Activated CD4-positive, alpha-beta T cell treated with anti-CD3 and anti-CD28 coated beads for 36 hours (primary cell): ENCODE measurements around the gene CFAP90. TPM values are rescaled to one million over a fixed set of nuclear protein-coding genes. Genes with fewer than 3 reads are reported as not detected.

Experiments used
- ATAC-seq: fragments of 200-7000 bp; cut with Tn5 transposase; one replicate; pipeline ENCODE4 v1.10.0; 2021; ENCODE audit warnings: mild to moderate bottlenecking, moderate library complexity
- CTCF ChIA-PET: fragments of 350-600 bp; sonication (Branson Sonifier 250); formaldehyde crosslinking; loops from one replicate; lab custom pipeline; 2021; ENCODE audit warnings: antibody characterized with exemption; lab: Charles Lee
- POLR2A ChIA-PET: fragments of 350-600 bp; sonication (Branson Sonifier 250); formaldehyde crosslinking; loops from one replicate; lab custom pipeline; 2021; ENCODE audit warnings: antibody characterized with exemption, inconsistent platforms; lab: Charles Lee
- DNase-seq: peaks from one replicate; pipeline ENCODE4 v3.0.0-alpha.2; 2020
- H3K27ac Mint-ChIP-seq: one replicate; pipeline ENCODE4 v1.8.0; 2021; ENCODE audit warnings: mixed read lengths
- H3K27me3 Mint-ChIP-seq: one replicate; pipeline ENCODE4 v1.8.0; 2021; ENCODE audit warnings: mixed read lengths
- H3K36me3 Mint-ChIP-seq: one replicate; pipeline ENCODE4 v1.8.0; 2021; ENCODE audit warnings: low read depth, mixed read lengths
- H3K4me1 Mint-ChIP-seq: one replicate; pipeline ENCODE4 v1.8.0; 2021; ENCODE audit warnings: mixed read lengths
- H3K4me3 Mint-ChIP-seq: one replicate; pipeline ENCODE4 v1.8.0; 2021; ENCODE audit warnings: mild to moderate bottlenecking, moderate library complexity, mixed read lengths
- H3K9me3 Mint-ChIP-seq: one replicate; pipeline ENCODE4 v1.8.0; 2021; ENCODE audit warnings: low read depth, mixed read lengths
- intact Hi-C, 2 experiments: fragments of 100-400 bp; cut with DNase I in 1 of 2; cut with micrococcal nuclease in 1 of 2; formaldehyde crosslinking; loops; one replicate each; pipeline versions ENCODE4 v1.14.2 to v1.15.1; 2022 to 2024; cut with DNase I, micrococcal nuclease
- total RNA-seq, 2 experiments: library from RNA; stranded (reverse); gene quantifications; one replicate each; pipeline ENCODE4 v1.2.3, GENCODE V29; 2021

CFAP90 gene
- total RNA-seq, 2 experiments from 2014 or later, result not detected

DNA sequence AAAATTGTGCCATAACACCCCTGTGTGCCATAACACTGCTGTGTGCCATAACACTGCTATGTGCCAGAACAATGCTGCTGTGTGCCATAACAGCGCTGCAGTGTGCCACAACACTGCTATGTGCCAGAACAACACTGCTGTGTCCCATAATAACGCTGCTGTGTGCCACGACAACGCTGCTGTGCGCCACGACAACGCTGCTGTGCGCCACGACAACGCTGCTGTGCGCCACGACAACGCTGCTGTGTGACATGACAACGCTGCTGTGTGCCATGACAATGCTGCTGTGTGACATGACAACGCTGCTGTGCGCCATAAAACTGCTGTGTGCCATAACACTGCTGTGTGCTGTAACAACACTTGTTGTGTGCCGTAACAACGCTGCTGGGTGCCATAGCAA lies 25.9 kb downstream of the CFAP90 start:
- H3K4me3 Mint-ChIP-seq, result no peak overlapping the region
- H3K27ac Mint-ChIP-seq, result no peak overlapping the region
- DNase-seq, result no peak
- ChIA-PET POLR2A (no interaction called here), CTCF (no interaction called here)
- no peaks in the 10 kb centered on the region for H3K36me3 Mint-ChIP-seq
- intact Hi-C loops, result no loop called here
- peaks cover 32% of the 10 kb centered on the region for H3K27me3 Mint-ChIP-seq
- no peaks in the 10 kb centered on the region for H3K4me1 Mint-ChIP-seq
- ATAC-seq, result no peak
- H3K9me3 Mint-ChIP-seq, result no peaks in the 10 kb centered on the region

DNA sequence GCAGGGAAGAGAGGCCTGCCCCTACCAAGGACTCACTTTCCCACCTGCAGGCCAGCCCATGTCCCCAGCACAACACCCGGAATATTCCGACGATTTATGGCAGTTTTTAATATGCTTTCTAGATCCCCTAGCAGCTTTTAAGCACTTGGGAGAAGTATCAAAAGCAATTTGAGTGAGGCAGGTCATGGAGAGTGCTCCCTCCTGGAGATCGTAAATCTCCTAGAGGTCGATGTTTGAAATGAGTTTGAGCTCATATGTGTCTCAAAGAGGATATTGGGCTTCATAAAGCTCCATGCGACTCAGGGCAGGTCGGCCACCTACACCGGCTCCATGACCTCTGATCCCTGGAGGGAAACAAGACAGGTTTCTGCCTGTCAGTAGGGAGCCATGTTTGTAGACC lies 27.3 kb downstream of the CFAP90 start:
- peaks cover 38% of the 10 kb centered on the region for H3K27me3 Mint-ChIP-seq
- H3K4me1 Mint-ChIP-seq, result no peaks in the 10 kb centered on the region
- intact Hi-C loops, result no loop called here
- ChIA-PET CTCF (no interaction called here), POLR2A (no interaction called here)
- no peak overlapping the region for H3K4me3 Mint-ChIP-seq
- H3K36me3 Mint-ChIP-seq, result no peaks in the 10 kb centered on the region
- DNase-seq (no peak), ATAC-seq (no peak)
- H3K9me3 Mint-ChIP-seq, result no peaks in the 10 kb centered on the region
- no peak overlapping the region for H3K27ac Mint-ChIP-seq

GRCh38 chr5:7822449-7822848 lies 28.5 kb downstream of the CFAP90 start:
- intact Hi-C loops, result no loop called here
- H3K36me3 Mint-ChIP-seq, result no peaks in the 10 kb centered on the region
- ATAC-seq (no peak), DNase-seq (no peak)
- H3K27ac Mint-ChIP-seq, result no peak overlapping the region
- H3K4me3 Mint-ChIP-seq, result no peak overlapping the region
- ChIA-PET POLR2A (no interaction called here), CTCF (interaction anchor here (0.8 kb wide), 1 partner anchor 9 kb away, joined by 3 read pairs; no protein-coding TSS in a partner anchor)
- no peaks in the 10 kb centered on the region for H3K4me1 Mint-ChIP-seq
- H3K27me3 Mint-ChIP-seq, result peaks cover 37% of the 10 kb centered on the region
- H3K9me3 Mint-ChIP-seq, result no peaks in the 10 kb centered on the region

- no peaks in the 10 kb centered on the region for H3K36me3 Mint-ChIP-seq
- H3K27me3 Mint-ChIP-seq, result peaks cover 35% of the 10 kb centered on the region
- ATAC-seq (no peak), DNase-seq (no peak)
- ChIA-PET POLR2A (no interaction called here), CTCF (interaction anchor here (1.3 kb wide), 2 partner anchors 12 to 996 kb away, joined by 3 read pairs; no protein-coding TSS in a partner anchor)
- no peak overlapping the region for H3K27ac Mint-ChIP-seq
- no peaks in the 10 kb centered on the region for H3K4me1 Mint-ChIP-seq
- no peak overlapping the region for H3K4me3 Mint-ChIP-seq
- intact Hi-C loops, result loop anchor here in 1 of 2 experiments (1.0 kb wide), 1 partner anchor 1051 kb away; no protein-coding TSS in a partner anchor
- no peaks in the 10 kb centered on the region for H3K9me3 Mint-ChIP-seq
These were observed 34.4 kb downstream of the CFAP90 start for GRCh38 chr5:7816535-7816901.

DNA sequence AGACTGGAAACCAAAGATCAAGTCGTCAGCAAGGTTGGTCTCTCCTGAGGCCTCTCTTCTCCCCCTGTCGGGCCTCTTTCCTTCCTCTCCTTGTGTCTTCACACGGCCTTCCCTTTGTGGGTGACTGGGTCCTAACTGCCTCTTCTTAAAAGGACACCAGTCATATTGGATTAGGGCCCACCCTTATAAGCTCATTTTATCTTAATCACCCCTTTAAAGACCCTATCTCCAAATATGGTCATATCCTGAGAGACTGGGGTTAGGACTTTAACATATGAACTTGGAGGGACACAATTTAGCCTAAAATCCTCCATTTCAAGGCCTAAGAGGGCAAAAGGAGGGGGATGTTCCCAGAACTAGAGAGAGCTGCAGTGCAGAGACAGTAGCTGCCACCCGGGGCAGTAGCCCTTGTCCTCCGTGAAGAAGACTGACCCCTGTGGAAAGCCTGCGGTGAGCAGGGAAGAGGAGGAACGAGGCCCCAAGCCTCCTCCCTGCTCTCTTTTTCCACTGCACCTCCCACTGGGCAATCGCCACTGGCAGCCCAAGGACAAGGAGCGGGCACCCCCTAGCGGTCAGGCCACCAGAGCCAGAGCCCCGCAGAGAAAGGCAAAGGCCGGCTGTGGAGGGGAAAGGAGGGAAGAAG lies 34.9 kb downstream of the CFAP90 start:
- ATAC-seq (peak; percentile 76), DNase-seq (peak; percentile 83)
- Mint-ChIP-seq H3K9me3 (no peaks in the 10 kb centered on the region), H3K4me3 (no peak overlapping the region), H3K36me3 (no peaks in the 10 kb centered on the region), H3K27ac (no peak overlapping the region), H3K4me1 (no peaks in the 10 kb centered on the region), H3K27me3 (peaks cover 32% of the 10 kb centered on the region)
- intact Hi-C loops, result loop anchor here in 1 of 2 experiments (1.0 kb wide), 1 partner anchor 1051 kb away; no protein-coding TSS in a partner anchor
- CTCF ChIA-PET, result interaction anchor here (0.7 to 1.3 kb wide), 5 partner anchors 12 to 996 kb away, joined by 3 to 4 read pairs (median 3); no protein-coding TSS in a partner anchor
- POLR2A ChIA-PET, result no interaction called here

DNA sequence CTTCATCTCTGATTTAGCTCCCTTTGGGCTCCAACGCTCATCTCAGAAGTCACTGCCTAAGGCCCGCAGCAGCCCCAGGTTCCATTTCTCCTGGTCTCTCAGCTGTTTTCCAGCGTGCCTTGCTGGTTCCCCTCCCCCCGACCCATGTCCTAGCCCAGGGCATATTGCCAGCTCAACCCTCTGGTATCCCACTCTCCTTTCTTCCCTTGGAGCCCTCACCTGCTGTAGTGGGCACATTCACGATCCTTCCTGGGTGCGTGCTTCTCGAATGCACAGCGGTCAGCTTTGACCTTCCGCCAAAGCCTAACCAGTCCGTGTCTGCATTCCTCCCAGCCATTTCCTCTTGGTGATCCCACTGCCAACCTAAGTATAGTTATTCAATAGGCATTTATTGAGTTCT lies 36.1 kb downstream of the CFAP90 start:
- POLR2A ChIA-PET, result no interaction called here
- ATAC-seq, result no peak
- intact Hi-C loops, result no loop called here

DNA sequence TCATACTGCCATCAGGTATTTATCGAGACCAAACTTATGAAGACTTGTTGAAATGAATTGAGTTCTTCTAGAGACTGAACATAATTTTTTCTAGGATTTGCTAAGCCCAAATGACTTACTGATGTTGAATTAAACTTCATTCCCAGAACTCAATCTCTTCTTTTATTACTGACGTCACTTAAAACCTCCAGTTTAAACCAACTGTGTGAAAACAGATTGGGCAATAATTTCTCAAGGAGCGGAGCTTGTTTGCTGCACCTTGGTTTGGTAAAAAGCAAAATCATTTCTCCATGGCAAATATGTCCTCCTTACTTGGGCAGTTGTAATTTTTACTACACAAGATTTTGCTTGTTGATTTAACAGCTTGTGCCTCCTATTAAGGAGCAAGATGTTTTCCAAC lies 37.4 kb downstream of the CFAP90 start:
- peaks cover 31% of the 10 kb centered on the region for H3K27me3 Mint-ChIP-seq
- H3K36me3 Mint-ChIP-seq, result no peaks in the 10 kb centered on the region
- ATAC-seq (no peak), DNase-seq (no peak)
- no peak overlapping the region for H3K27ac Mint-ChIP-seq
- H3K4me3 Mint-ChIP-seq, result no peak overlapping the region
- H3K4me1 Mint-ChIP-seq, result no peaks in the 10 kb centered on the region
- intact Hi-C loops, result no loop called here
- ChIA-PET POLR2A (no interaction called here), CTCF (interaction anchor here (0.6 to 1.2 kb wide), 3 partner anchors 9 to 1033 kb away, joined by 3 to 5 read pairs (median 3); no protein-coding TSS in a partner anchor)
- no peaks in the 10 kb centered on the region for H3K9me3 Mint-ChIP-seq

More for the DNA sequence above, 36.1 kb downstream of the CFAP90 start:
- CTCF ChIA-PET, result interaction anchor here (0.9 to 1.2 kb wide), 3 partner anchors 35 to 1034 kb away, joined by 3 to 5 read pairs (median 3); no protein-coding TSS in a partner anchor
- H3K27me3 Mint-ChIP-seq, result peaks cover 37% of the 10 kb centered on the region
- H3K4me1 Mint-ChIP-seq, result no peaks in the 10 kb centered on the region
- no peaks in the 10 kb centered on the region for H3K36me3 Mint-ChIP-seq
- no peak overlapping the region for H3K4me3 Mint-ChIP-seq
- no peaks in the 10 kb centered on the region for H3K9me3 Mint-ChIP-seq
- no peak overlapping the region for H3K27ac Mint-ChIP-seq
- DNase-seq, result no peak

DNA sequence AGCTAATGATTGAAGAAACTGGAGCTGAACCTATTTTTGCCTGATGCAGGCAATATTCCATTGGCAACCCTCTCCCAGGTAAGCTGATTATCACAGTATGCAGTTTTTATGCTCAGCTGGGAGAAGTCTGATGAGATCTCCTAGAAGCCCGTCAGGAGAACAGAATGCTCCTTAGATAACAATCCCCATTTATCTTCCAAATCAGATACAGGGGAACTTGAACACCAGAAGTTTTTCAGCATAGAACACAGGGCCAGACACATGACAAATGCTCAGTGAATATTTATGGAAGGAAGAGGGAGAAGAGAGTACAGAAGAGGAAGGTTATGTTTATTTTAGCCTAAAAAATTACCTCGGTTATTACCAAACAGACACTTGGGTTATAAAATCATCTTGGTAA lies 37.9 kb downstream of the CFAP90 start:
- ChIA-PET POLR2A (no interaction called here), CTCF (interaction anchor here (1.1 kb wide), 1 partner anchor 9 kb away, joined by 3 read pairs; no protein-coding TSS in a partner anchor)
- Mint-ChIP-seq H3K4me1 (no peaks in the 10 kb centered on the region), H3K27ac (no peak overlapping the region), H3K9me3 (no peaks in the 10 kb centered on the region), H3K36me3 (no peaks in the 10 kb centered on the region), H3K27me3 (peaks cover 32% of the 10 kb centered on the region), H3K4me3 (no peak overlapping the region)
- DNase-seq (no peak), ATAC-seq (no peak)
- intact Hi-C loops, result no loop called here

DNA sequence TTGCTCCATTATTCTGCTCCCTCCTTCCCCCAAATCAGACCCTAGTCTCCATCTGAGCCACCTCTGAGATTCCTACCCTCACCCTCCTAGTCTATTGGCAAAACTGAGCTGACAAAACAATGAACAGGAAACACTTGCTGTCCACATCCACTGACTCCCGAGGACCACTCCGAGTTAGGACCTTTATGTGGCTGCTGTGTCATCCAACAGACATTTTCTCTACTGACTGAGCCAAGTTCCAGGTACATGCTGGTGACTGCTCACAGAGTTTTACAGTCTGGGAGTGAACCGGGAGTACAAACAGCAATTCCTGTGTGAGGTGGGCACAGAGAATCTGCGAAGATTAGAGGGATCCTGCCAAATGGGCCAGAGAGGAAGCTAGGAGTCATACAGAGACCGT lies 39.2 kb downstream of the CFAP90 start:
- no peaks in the 10 kb centered on the region for H3K36me3 Mint-ChIP-seq
- DNase-seq, result no peak
- no peaks in the 10 kb centered on the region for H3K4me1 Mint-ChIP-seq
- H3K27me3 Mint-ChIP-seq, result peaks cover 30% of the 10 kb centered on the region
- no peaks in the 10 kb centered on the region for H3K9me3 Mint-ChIP-seq
- no peak overlapping the region for H3K4me3 Mint-ChIP-seq
- POLR2A ChIA-PET, result no interaction called here
- H3K27ac Mint-ChIP-seq, result no peak overlapping the region
- intact Hi-C loops, result no loop called here
- CTCF ChIA-PET, result no interaction called here
- ATAC-seq, result no peak

GRCh38 chr5:7808998-7809397 lies 41.9 kb downstream of the CFAP90 start:
- Mint-ChIP-seq H3K27ac (no peak overlapping the region), H3K9me3 (no peaks in the 10 kb centered on the region), H3K36me3 (no peaks in the 10 kb centered on the region), H3K4me3 (no peak overlapping the region), H3K27me3 (peaks cover 20% of the 10 kb centered on the region), H3K4me1 (no peaks in the 10 kb centered on the region)
- POLR2A ChIA-PET, result no interaction called here
- ATAC-seq, result no peak
- CTCF ChIA-PET, result no interaction called here
- intact Hi-C loops, result no loop called here
- no peak for DNase-seq

GRCh38 chr5:7805379-7805778 lies 45.6 kb downstream of the CFAP90 start:
- ChIA-PET CTCF (no interaction called here), POLR2A (no interaction called here)
- ATAC-seq (no peak), DNase-seq (no peak)
- Mint-ChIP-seq H3K4me1 (no peaks in the 10 kb centered on the region), H3K4me3 (no peak overlapping the region), H3K36me3 (no peaks in the 10 kb centered on the region), H3K9me3 (no peaks in the 10 kb centered on the region), H3K27me3 (peaks cover 11% of the 10 kb centered on the region), H3K27ac (no peak overlapping the region)
- intact Hi-C loops, result no loop called here

GRCh38 chr5:7803937-7804336 lies 47.0 kb downstream of the CFAP90 start:
- ATAC-seq (no peak), DNase-seq (no peak)
- ChIA-PET POLR2A (no interaction called here), CTCF (interaction anchor here (0.7 to 1.4 kb wide), 2 partner anchors 13 to 18 kb away, joined by 3 read pairs; no protein-coding TSS in a partner anchor)
- no peak overlapping the region for H3K4me3 Mint-ChIP-seq
- H3K27me3 Mint-ChIP-seq, result peaks cover 9% of the 10 kb centered on the region
- H3K27ac Mint-ChIP-seq, result no peak overlapping the region
- intact Hi-C loops, result no loop called here
- H3K36me3 Mint-ChIP-seq, result no peaks in the 10 kb centered on the region
- no peaks in the 10 kb centered on the region for H3K4me1 Mint-ChIP-seq
- H3K9me3 Mint-ChIP-seq, result no peaks in the 10 kb centered on the region
